Fibroblast of mammary gland (primary cell): ENCODE data around the gene NPLOC4.
A peak's percentile ranks its signal among the peaks of the same experiment; 100 is the strongest.

Source experiments
- DNase-seq: peaks from one replicate; pipeline ENCODE4 v3.0.0-alpha.2; 2010; ENCODE audit warnings: low read depth
- H3K4me3 ChIP-seq: 2 replicates; pipeline ENCODE4 v1.5.1; 2011; ENCODE audit warnings: low read depth, mild to moderate bottlenecking, low read length, moderate library complexity; ENCODE audit not compliant: control insufficient read depth
- TF ChIP-seq, protein P1 (sequence below): conservative IDR thresholded peaks from 2 replicates; pipeline ENCODE4 v1.5.1; 2011; ENCODE audit warnings: low read depth, low read length, inconsistent platforms; ENCODE audit not compliant: control insufficient read depth, insufficient read depth

Gene NPLOC4

DNA sequence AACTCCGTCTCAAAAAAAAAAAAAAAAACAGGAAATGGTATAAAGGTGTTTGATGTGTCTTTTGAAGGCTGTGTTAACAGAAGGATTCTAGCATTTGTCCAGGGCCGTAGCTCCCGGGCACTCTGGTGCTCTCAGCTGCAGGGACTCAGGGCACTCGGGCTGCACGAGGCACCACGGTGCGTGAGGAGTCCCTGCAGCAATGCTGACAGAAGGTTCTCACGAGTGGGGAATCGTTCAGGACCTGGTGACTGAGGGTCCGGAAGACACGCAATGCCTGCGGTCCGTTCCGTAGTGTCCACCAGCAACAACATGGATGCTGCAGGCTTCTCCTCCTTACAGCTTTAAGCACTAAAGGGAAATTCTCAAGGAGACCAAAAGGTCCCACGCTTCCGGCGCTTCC lies 72.1 kb downstream of the NPLOC4 start:
- no peak for DNase-seq
- TF ChIP-seq, protein P1, sequence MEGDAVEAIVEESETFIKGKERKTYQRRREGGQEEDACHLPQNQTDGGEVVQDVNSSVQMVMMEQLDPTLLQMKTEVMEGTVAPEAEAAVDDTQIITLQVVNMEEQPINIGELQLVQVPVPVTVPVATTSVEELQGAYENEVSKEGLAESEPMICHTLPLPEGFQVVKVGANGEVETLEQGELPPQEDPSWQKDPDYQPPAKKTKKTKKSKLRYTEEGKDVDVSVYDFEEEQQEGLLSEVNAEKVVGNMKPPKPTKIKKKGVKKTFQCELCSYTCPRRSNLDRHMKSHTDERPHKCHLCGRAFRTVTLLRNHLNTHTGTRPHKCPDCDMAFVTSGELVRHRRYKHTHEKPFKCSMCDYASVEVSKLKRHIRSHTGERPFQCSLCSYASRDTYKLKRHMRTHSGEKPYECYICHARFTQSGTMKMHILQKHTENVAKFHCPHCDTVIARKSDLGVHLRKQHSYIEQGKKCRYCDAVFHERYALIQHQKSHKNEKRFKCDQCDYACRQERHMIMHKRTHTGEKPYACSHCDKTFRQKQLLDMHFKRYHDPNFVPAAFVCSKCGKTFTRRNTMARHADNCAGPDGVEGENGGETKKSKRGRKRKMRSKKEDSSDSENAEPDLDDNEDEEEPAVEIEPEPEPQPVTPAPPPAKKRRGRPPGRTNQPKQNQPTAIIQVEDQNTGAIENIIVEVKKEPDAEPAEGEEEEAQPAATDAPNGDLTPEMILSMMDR: no peak
- no peak overlapping the region for H3K4me3 ChIP-seq

- peak; percentile 86 for DNase-seq
- no peak overlapping the region for H3K4me3 ChIP-seq
- TF ChIP-seq, protein P1: no peak
Observed at GRCh38 chr17:81563861-81564586, 72.9 kb downstream of the NPLOC4 start.

- H3K4me3 ChIP-seq: no peak overlapping the region
- TF ChIP-seq, protein P1: no peak
- peak; percentile 84 for DNase-seq
Observed at GRCh38 chr17:81561494-81561885, 75.4 kb downstream of the NPLOC4 start.

DNA sequence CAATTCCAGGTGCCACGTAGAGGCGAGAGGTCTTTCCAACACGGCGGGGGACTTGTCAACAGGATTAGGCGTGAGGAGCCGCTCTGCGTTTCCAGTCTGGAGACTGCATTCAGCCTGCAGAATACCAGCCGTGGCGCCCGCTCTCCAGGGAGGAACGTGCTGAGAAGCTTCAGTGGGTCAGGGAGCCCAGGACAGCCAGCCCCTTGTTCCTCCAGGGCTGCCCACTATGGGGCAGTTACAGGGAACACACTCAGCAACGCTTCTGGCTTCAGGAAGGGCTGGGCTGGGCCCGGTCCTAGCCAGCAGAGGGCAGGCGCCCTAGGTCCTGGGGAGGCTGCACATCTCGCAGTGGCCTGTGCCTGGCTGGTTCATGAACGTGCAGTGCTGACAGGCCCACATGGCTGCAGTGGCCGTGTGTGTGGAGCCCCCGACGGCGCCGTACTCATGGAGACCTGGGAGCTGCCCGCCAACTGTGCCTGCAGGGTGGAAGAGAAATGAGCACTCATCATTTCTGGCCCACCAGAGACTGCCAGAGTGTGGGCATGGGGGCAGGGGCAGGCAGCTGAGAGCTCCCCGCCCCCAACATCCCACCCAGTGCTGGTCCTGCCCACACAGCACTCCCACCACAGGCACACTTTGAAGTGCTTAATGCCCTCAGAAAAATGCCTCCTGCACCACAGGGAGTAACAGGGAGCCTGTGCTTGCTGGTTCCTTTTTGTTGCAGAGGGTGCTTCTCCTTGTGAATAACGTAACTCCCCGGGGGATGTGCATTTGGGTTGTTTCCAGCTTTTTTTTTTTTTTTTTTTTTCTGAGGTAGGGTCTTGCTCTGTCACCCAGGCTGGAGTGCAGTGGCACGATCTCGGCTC lies 77.7 kb downstream of the NPLOC4 start:
- DNase-seq: no peak
- TF ChIP-seq, protein P1: peak; percentile 11
- no peak overlapping the region for H3K4me3 ChIP-seq

DNA sequence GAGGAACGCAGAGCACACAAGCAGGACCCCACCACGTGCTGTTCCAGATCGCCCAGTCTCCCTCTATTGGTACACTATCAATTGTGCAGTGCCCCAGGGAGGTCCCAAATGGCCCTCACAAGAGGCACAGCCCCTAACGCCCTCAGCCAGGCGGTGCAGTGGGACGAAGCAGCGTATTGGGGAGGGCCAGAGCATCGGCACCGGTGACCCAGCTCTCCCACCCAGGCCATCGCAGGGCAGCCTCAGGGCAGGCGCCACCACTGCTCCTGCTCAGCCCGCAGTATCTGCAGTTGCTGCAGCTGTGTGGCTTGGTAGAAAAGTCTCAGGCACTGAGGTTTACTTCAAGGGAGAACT lies 78.8 kb downstream of the NPLOC4 start:
- no peak overlapping the region for H3K4me3 ChIP-seq
- no peak for DNase-seq
- TF ChIP-seq, protein P1: no peak

GRCh38 chr17:81557276-81558114 lies 79.4 kb downstream of the NPLOC4 start:
- no peak for DNase-seq
- TF ChIP-seq, protein P1: no peak
- no peak overlapping the region for H3K4me3 ChIP-seq
